ENCODE results near the gene ZNF436. TPM values are rescaled to one million over a fixed set of nuclear protein-coding genes. Genes with fewer than 3 reads are reported as not detected.
A peak's percentile ranks its signal among the peaks of the same experiment; 100 is the strongest.

ZNF436 gene
- polyA plus RNA-seq, 1 donor (not counting 4 experiments of a cell fraction or from before 2014, with no cell fraction given) = 12.6 TPM

GRCh38 chr1:23403355-23403734 lies 33.7 kb upstream of the ZNF436 start:
- peak overlapping the region; percentile 24 for H3K9ac ChIP-seq (ENCODE audit: control insufficient read depth, extremely low read depth, insufficient read depth, low read length)
- no peaks in the 10 kb centered on the region for H3K79me2 ChIP-seq (ENCODE audit: control insufficient read depth, insufficient read depth, low read length)
- FAIRE-seq = no peak

GRCh38 chr1:23403038-23403336 lies 33.4 kb upstream of the ZNF436 start:
- dilution Hi-C loops (cut with MboI; ENCODE audit: extremely low pct_ligation_motif_present, low sequenced_read_pairs) = no loop called here
- peak overlapping the region; percentile 24 for H3K9ac ChIP-seq (ENCODE audit: control insufficient read depth, extremely low read depth, insufficient read depth, low read length)
- H4K20me1 ChIP-seq (ENCODE audit: control insufficient read depth, extremely low read depth, insufficient read depth, low read length) = no peaks in the 10 kb centered on the region
- H2AFZ ChIP-seq (ENCODE audit: control insufficient read depth, low read length) = peak overlapping the region; percentile 67
- peak overlapping the region in 1 of 3 experiments; percentile 15 for H3K4me3 ChIP-seq (ENCODE audit: control insufficient read depth in 2 of 3, extremely low read depth in 1 of 3, insufficient read depth in 2 of 3, low read depth in 1 of 3, low read length in 3 of 3)
- peaks cover 2% of the 10 kb centered on the region for H3K9me1 ChIP-seq (ENCODE audit: control insufficient read depth, extremely low read depth, insufficient read depth, low read length)
- H3K36me3 ChIP-seq (ENCODE audit: control insufficient read depth in 2 of 2, extremely low read depth in 1 of 2, insufficient read depth in 2 of 2, low read length in 2 of 2) = no peaks in the 10 kb centered on the region
- H3K27me3 ChIP-seq (ENCODE audit: control insufficient read depth, extremely low read depth, insufficient read depth, low read length) = no peaks in the 10 kb centered on the region
- peak; percentile 83 for FAIRE-seq
- no peaks in the 10 kb centered on the region for H3K79me2 ChIP-seq (ENCODE audit: control insufficient read depth, insufficient read depth, low read length)
- peak overlapping the region; percentile 80 for H3K27ac ChIP-seq (ENCODE audit: control insufficient read depth, insufficient read depth, low read length)
- peak overlapping the region; percentile 74 for H3K4me2 ChIP-seq (ENCODE audit: control insufficient read depth, extremely low read depth, insufficient read depth, low read depth, low read length)
- TF ChIP-seq EZH2 (IDR thresholded peaks at IDR 0.05; ENCODE audit: low read length) (no peak), CTCF (optimal IDR thresholded peaks at IDR 0.05 in 1 of 3, IDR thresholded peaks at IDR 0.05 in 1 of 3, conservative IDR thresholded peaks at IDR 0.05 in 1 of 3; ENCODE audit: extremely low read depth in 1 of 3, insufficient read depth in 2 of 3, low read length in 3 of 3) (no peak)
- H3K9me3 ChIP-seq (ENCODE audit: control insufficient read depth, low read depth, low read length) = no peaks in the 10 kb centered on the region
- H3K4me1 ChIP-seq (ENCODE audit: control insufficient read depth, extremely low read depth, insufficient read depth, low read length) = peaks cover 30% of the 10 kb centered on the region
- no peak for DNase-seq (ENCODE audit: low read depth, low spot score)

More at GRCh38 chr1:23403355-23403734, 33.7 kb upstream of the ZNF436 start:
- H3K4me3 ChIP-seq (ENCODE audit: control insufficient read depth in 2 of 3, extremely low read depth in 1 of 3, insufficient read depth in 2 of 3, low read depth in 1 of 3, low read length in 3 of 3) = peak overlapping the region in 1 of 3 experiments; percentile 15
- no peak overlapping the region for H2AFZ ChIP-seq (ENCODE audit: control insufficient read depth, low read length)
- dilution Hi-C loops (cut with MboI; ENCODE audit: extremely low pct_ligation_motif_present, low sequenced_read_pairs) = no loop called here
- no peaks in the 10 kb centered on the region for H3K27me3 ChIP-seq (ENCODE audit: control insufficient read depth, extremely low read depth, insufficient read depth, low read length)
- no peaks in the 10 kb centered on the region for H3K9me3 ChIP-seq (ENCODE audit: control insufficient read depth, low read depth, low read length)
- H3K4me2 ChIP-seq (ENCODE audit: control insufficient read depth, extremely low read depth, insufficient read depth, low read depth, low read length) = peak overlapping the region; percentile 74
- no peaks in the 10 kb centered on the region for H3K36me3 ChIP-seq (ENCODE audit: control insufficient read depth in 2 of 2, extremely low read depth in 1 of 2, insufficient read depth in 2 of 2, low read length in 2 of 2)
- TF ChIP-seq EZH2 (IDR thresholded peaks at IDR 0.05; ENCODE audit: low read length) (no peak), CTCF (optimal IDR thresholded peaks at IDR 0.05 in 1 of 3, IDR thresholded peaks at IDR 0.05 in 1 of 3, conservative IDR thresholded peaks at IDR 0.05 in 1 of 3; ENCODE audit: extremely low read depth in 1 of 3, insufficient read depth in 2 of 3, low read length in 3 of 3) (no peak)
- H3K9me1 ChIP-seq (ENCODE audit: control insufficient read depth, extremely low read depth, insufficient read depth, low read length) = peaks cover 2% of the 10 kb centered on the region
- H3K27ac ChIP-seq (ENCODE audit: control insufficient read depth, insufficient read depth, low read length) = peak overlapping the region; percentile 80
- H3K4me1 ChIP-seq (ENCODE audit: control insufficient read depth, extremely low read depth, insufficient read depth, low read length) = peaks cover 30% of the 10 kb centered on the region
- no peak for DNase-seq (ENCODE audit: low read depth, low spot score)
- H4K20me1 ChIP-seq (ENCODE audit: control insufficient read depth, extremely low read depth, insufficient read depth, low read length) = no peaks in the 10 kb centered on the region
